ENCODE data around the gene PPM1G.
"Not testable (repeated sequence)": the region's sequence is repeated elsewhere in the genome, so short reads cannot be mapped to it uniquely, and the experiment has no call there.

The PPM1G gene, protein sequence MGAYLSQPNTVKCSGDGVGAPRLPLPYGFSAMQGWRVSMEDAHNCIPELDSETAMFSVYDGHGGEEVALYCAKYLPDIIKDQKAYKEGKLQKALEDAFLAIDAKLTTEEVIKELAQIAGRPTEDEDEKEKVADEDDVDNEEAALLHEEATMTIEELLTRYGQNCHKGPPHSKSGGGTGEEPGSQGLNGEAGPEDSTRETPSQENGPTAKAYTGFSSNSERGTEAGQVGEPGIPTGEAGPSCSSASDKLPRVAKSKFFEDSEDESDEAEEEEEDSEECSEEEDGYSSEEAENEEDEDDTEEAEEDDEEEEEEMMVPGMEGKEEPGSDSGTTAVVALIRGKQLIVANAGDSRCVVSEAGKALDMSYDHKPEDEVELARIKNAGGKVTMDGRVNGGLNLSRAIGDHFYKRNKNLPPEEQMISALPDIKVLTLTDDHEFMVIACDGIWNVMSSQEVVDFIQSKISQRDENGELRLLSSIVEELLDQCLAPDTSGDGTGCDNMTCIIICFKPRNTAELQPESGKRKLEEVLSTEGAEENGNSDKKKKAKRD

DNA sequence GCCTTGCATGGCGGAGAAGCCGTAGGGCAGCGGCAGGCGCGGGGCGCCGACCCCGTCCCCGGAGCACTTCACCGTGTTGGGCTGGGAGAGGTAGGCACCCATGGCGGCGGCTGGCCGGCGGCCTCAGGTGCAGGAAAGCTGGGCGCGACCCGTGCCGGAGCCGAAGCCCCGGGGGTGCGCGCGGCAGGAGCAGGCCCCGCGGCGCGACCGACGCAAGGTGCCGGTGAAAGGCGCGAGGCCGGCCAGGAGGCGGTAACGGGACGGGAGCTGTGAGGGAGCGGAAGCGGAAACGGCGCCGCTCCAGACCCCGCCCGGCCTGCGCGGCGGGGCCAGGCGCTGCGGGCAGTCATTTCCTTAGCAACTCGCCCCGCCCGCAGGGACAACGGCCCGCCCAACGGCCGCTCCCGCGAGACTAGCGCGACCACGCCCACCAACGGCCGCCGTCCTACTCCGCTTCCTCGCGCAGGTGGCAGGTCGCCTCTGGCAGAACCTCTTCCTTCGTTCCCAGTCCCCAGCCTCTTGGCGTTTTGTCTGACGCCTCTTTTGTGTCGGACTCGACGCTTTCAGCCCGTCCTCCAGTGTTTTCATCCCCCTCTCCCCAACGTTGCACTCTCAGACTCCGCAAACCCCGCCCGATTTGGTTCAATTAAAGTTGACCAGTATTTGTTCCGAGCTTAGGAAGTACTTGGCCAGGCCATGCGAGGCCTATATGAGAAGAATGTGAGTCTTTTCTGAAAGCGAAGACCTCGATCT lies at the start of gene PPM1G:
PPM1G (minus strand) TSS at position 271 of the 753 bp plus-strand sequence; CDS start at position 102, 169 bp downstream.
- in situ Hi-C loops (cut with MboI; ENCODE audit: low sequenced_read_pairs) = no loop called here

- in situ Hi-C loops (cut with MboI; ENCODE audit: low sequenced_read_pairs) = no loop called here
Measured at GRCh38 chr2:27453968-27454367, 44.6 kb upstream of the PPM1G start.

GRCh38 chr2:27451095-27451494 lies 41.7 kb upstream of the PPM1G start:
- in situ Hi-C loops (cut with MboI; ENCODE audit: low sequenced_read_pairs) = no loop called here

DNA sequence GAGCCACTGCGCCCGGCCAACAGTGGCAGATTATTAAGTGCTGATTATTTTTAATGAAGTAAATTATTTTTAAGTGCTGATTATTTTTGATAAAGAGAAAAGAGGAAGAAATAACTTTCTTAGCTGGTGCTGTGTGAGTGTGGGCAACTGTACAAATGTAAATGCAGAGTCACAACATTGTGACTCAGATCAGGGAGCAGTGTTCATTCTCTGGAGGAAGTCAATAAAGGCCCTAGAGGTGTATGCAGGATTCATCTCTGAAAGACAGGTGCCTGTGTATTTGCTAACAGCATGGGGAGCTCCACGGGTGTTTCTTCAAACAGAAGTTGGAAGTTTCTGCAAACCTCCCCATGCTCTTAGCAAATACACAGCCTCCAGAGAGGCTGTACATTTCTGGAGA lies 39.0 kb upstream of the PPM1G start:
- in situ Hi-C loops (cut with MboI; ENCODE audit: low sequenced_read_pairs) = no loop called here

DNA sequence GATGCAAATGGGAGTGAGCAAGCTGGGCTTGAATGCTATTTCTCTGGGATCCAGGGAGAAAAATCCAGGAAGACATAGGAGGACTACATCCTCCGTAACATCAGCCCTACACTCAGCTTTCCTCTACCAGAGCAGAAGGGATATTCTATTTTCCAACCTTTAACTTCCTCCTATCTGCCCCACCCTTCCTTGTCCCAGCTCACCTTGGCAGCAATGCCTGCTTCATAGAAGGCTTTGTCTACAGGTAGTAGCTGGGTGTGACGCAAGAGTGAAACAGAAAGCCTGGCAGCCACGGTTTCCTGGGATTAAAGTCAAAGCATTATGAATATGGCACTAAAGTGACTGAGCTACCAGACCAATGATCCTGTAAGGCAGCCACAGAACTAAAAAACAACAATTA lies 36.7 kb upstream of the PPM1G start:
- in situ Hi-C loops (cut with MboI; ENCODE audit: low sequenced_read_pairs) = no loop called here

GRCh38 chr2:27445615-27446014 lies 36.2 kb upstream of the PPM1G start:
- in situ Hi-C loops (cut with MboI; ENCODE audit: low sequenced_read_pairs) = no loop called here

- in situ Hi-C loops (cut with MboI; ENCODE audit: low sequenced_read_pairs) = no loop called here
Measured at GRCh38 chr2:27445155-27445554, 35.8 kb upstream of the PPM1G start.

GRCh38 chr2:27442920-27443282 lies 33.5 kb upstream of the PPM1G start:
- in situ Hi-C loops (cut with MboI; ENCODE audit: low sequenced_read_pairs) = no loop called here

- in situ Hi-C loops (cut with MboI; ENCODE audit: low sequenced_read_pairs) = no loop called here
Measured at GRCh38 chr2:27441958-27442919, 32.8 kb upstream of the PPM1G start, which contains the start of gene KRTCAP3. TSS of gene KRTCAP3 (plus strand) at chr2:27442381. CDS start at chr2:27442413, 32 bp downstream.

GRCh38 chr2:27441226-27441926 lies 32.0 kb upstream of the PPM1G start:
- in situ Hi-C loops (cut with MboI; ENCODE audit: low sequenced_read_pairs) = no loop called here

GRCh38 chr2:27435628-27436027 lies 26.2 kb upstream of the PPM1G start:
- in situ Hi-C loops (cut with MboI; ENCODE audit: low sequenced_read_pairs) = no loop called here

DNA sequence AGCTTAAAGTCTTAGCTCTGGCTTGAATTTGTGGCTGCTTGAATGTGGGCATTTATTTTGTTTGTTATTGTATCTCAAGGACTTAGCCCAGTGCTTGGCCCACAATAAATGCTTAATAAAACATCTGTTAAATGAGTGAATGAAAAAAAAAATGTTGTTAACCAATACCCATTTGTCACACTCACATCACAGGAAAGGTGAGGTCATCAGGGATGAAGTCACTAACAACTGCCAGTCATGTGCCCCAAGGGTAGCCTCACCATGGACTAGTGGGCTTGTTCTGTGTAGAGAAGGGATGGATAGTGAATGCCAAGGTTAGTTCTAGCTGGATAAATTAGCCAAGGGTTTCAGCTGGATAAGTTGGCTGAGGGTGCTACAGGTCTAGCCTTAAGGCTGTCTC lies 22.0 kb upstream of the PPM1G start:
- in situ Hi-C loops (cut with MboI; ENCODE audit: low sequenced_read_pairs) = no loop called here

DNA sequence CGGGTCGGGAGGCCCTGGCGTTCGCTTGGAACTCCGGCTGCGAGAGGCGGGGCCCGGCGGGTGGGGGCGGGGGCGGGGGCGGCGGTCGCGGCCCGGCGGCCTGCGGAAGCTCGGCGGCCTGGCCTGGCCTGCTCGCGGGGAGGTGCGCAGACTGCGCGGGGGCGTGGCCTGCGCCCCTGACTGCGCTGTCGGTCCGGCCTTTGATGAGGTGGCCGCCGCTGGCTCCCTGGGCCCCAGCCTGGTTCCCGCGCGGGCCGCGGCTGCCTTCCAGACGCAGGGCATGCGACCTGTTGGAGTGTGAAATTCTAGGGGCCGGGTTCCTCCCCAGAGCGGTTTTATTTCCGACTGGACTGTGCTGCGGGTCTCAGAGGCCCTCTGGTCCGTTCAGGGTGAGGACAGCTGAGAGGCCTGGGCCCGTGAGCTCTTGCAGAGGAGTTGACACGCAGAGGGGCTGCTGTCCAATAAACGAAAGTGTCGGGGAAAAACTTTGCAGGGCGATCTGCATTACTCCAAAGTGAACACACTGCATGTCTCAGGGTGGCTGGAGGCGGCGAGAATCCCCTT lies 19.7 kb upstream of the PPM1G start:
- in situ Hi-C loops (cut with MboI; ENCODE audit: low sequenced_read_pairs) = no loop called here

GRCh38 chr2:27428213-27428977 lies 19.0 kb upstream of the PPM1G start, which contains the start of gene NRBP1:
TSS of gene NRBP1 (plus strand) at chr2:27428631. CDS start at chr2:27433274, 4,643 bp downstream.
- in situ Hi-C loops (cut with MboI; ENCODE audit: low sequenced_read_pairs) = no loop called here

- in situ Hi-C loops (cut with MboI; ENCODE audit: low sequenced_read_pairs) = no loop called here
Measured at GRCh38 chr2:27427863-27428212, 18.4 kb upstream of the PPM1G start.

GRCh38 chr2:27425039-27425438 lies 15.6 kb upstream of the PPM1G start:
- in situ Hi-C loops (cut with MboI; ENCODE audit: low sequenced_read_pairs) = not testable (repeated sequence)

DNA sequence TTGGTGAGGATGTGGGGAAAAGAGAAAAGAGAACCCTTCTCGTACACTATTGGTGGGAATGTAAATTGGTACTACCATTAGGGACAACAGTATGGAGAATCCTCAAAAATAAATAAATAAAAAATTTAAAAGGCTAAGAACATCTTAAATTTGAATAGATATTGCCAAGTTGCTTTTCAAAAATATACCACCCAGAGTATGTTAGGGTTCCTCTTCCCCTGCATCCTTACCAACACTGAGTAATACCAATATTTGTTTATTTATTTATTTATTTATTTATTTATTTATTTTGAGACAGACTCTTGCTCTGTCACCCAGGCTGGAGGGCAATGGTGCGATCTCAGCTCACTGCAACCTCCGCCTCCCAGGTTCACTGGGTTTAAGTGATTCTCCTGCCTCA lies 13.6 kb upstream of the PPM1G start:
- in situ Hi-C loops (cut with MboI; ENCODE audit: low sequenced_read_pairs) = no loop called here

DNA sequence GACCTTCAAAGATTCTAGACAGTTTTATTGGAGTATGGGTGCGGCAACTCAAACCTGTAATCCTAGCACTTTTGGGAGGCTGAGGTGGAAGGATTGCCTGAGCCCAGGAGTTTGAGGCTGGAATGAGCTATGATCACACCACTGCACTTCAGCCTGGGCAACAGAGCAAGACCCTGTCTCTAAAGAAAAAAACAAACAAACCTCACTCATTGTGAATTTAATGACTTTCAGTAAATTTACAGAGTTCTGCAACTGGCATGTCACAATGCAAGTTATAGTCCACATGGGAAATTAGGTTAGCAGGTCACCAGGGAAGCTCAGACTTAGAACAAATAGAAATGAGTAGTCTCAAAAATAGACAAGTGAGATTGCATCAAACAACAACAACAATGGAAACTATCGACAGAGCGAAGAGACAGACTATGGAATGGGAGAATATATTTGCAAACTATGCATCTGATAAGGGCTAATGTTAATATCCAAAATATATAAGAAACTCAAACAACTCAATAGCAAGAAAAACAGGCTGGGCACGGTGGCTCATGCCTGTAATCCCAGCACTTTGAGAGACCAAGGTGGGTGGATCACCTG lies 12.4 kb upstream of the PPM1G start:
- in situ Hi-C loops (cut with MboI; ENCODE audit: low sequenced_read_pairs) = no loop called here

- in situ Hi-C loops (cut with MboI; ENCODE audit: low sequenced_read_pairs) = no loop called here
Measured at GRCh38 chr2:27420996-27421395, 11.6 kb upstream of the PPM1G start.

Data from HL-60/S4 treated with phorbol 12-myristate 13-acetate at 8.2 ng/mL for 4 days and 3 days (cell line).